MCF 10A (cell line): ENCODE data around the gene DUS2. TPM values are rescaled to one million over a fixed set of nuclear protein-coding genes. Genes with fewer than 3 reads are reported as not detected.
"Not testable (repeated sequence)": the region's sequence is repeated elsewhere in the genome, so short reads cannot be mapped to it uniquely, and the experiment has no call there.

Source experiments
- BruUV-seq: library from RNA; stranded (reverse); fragments of 400-500 nt; replicated peaks from 2 replicates; lab custom pipeline; 2021; lab: Mats Ljungman, UMichigan
- CTCF ChIA-PET: fragments of 300-600 bp; sonication (Branson Sonifier 250); formaldehyde crosslinking; extraction: SDS; loops from one replicate; lab custom pipeline; 2021; ENCODE audit warnings: antibody characterized with exemption, inconsistent platforms; lab: Yijun Ruan, JAX
- POLR2A ChIA-PET: fragments of 300-600, 350-650 bp; sonication (Branson Sonifier 250); formaldehyde crosslinking; extraction: SDS; loops from one replicate; lab custom pipeline; 2020; ENCODE audit warnings: antibody characterized with exemption, inconsistent platforms; lab: Yijun Ruan, JAX
- DNase-seq: peaks from one replicate; pipeline ENCODE4 v3.0.0-alpha.2; 2018; ENCODE audit not compliant: unreplicated experiment
- H3K27ac Mint-ChIP-seq: one replicate; pipeline ENCODE4 v1.8.0; 2022; ENCODE audit warnings: mild to moderate bottlenecking, low read depth, mixed read lengths; ENCODE audit not compliant: unreplicated experiment
- H3K27me3 Mint-ChIP-seq: one replicate; pipeline ENCODE4 v1.8.0; 2022; ENCODE audit warnings: mixed read lengths; ENCODE audit not compliant: insufficient read depth, unreplicated experiment
- H3K36me3 Mint-ChIP-seq: one replicate; pipeline ENCODE4 v1.8.0; 2022; ENCODE audit warnings: mild to moderate bottlenecking, moderate library complexity, mixed read lengths; ENCODE audit not compliant: insufficient read depth, unreplicated experiment
- H3K4me1 Mint-ChIP-seq: one replicate; pipeline ENCODE4 v1.8.0; 2022; ENCODE audit warnings: mixed read lengths; ENCODE audit not compliant: insufficient read depth, unreplicated experiment
- H3K4me3 Mint-ChIP-seq: one replicate; pipeline ENCODE4 v1.8.0; 2022; ENCODE audit warnings: mild to moderate bottlenecking, moderate library complexity, mixed read lengths; ENCODE audit not compliant: unreplicated experiment
- H3K9me3 Mint-ChIP-seq: one replicate; pipeline ENCODE4 v1.8.0; 2022; ENCODE audit warnings: mixed read lengths; ENCODE audit not compliant: unreplicated experiment
- intact Hi-C: fragments of 100-400 bp; cut with micrococcal nuclease; formaldehyde crosslinking; loops from 2 replicates; pipeline ENCODE4 v1.14.1; 2022
- total RNA-seq: library from RNA; stranded (reverse); gene quantifications from 2 replicates; pipeline ENCODE4 v1.2.3, GENCODE V29; 2022
- TF ChIP-seq, protein P1 (sequence below): fragments of 200-600 bp; IDR thresholded peaks from one replicate; pipeline ENCODE4 v1.8.0; 2022; ENCODE audit warnings: antibody characterized with exemption, mild to moderate bottlenecking; ENCODE audit not compliant: unreplicated experiment

The DUS2 gene
- total RNA-seq, 1 experiment from 2014 or later: 24.2 TPM

DNA sequence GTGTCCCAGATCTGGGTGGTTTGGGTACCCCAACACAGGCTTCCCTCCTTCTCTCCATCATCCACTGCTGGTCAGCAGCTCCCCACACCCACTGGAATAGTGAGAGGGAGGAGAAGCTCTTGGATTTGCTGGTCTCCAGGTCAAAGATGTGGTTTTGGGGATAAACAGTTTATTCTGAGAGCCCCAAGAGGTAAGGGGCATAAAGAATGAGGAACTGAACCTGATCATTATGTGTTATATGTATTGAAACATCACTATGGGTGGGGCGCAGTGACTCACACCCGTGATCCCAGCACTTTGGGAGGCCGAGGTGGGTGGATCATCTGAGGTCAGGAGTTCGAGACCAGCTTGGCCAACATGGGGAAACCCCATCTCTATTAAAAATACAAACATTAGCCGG is 27.7 kb upstream of the DUS2 start:
- BruUV-seq: no TSS peak
- intact Hi-C loops: no loop called here
- no peak for DNase-seq
- ChIA-PET POLR2A (no interaction called here), CTCF (interaction anchor here (0.6 to 1.2 kb wide), 2 partner anchors 13 to 290 kb away, joined by 3 read pairs; no protein-coding TSS in a partner anchor)
- H3K27ac Mint-ChIP-seq: no peak overlapping the region
- H3K27me3 Mint-ChIP-seq: no peaks in the 10 kb centered on the region
- H3K9me3 Mint-ChIP-seq: no peaks in the 10 kb centered on the region
- TF ChIP-seq, protein P1, sequence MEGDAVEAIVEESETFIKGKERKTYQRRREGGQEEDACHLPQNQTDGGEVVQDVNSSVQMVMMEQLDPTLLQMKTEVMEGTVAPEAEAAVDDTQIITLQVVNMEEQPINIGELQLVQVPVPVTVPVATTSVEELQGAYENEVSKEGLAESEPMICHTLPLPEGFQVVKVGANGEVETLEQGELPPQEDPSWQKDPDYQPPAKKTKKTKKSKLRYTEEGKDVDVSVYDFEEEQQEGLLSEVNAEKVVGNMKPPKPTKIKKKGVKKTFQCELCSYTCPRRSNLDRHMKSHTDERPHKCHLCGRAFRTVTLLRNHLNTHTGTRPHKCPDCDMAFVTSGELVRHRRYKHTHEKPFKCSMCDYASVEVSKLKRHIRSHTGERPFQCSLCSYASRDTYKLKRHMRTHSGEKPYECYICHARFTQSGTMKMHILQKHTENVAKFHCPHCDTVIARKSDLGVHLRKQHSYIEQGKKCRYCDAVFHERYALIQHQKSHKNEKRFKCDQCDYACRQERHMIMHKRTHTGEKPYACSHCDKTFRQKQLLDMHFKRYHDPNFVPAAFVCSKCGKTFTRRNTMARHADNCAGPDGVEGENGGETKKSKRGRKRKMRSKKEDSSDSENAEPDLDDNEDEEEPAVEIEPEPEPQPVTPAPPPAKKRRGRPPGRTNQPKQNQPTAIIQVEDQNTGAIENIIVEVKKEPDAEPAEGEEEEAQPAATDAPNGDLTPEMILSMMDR: no peak
- no peak overlapping the region for H3K4me3 Mint-ChIP-seq
- H3K4me1 Mint-ChIP-seq: peaks cover 3% of the 10 kb centered on the region
- H3K36me3 Mint-ChIP-seq: no peaks in the 10 kb centered on the region

DNA sequence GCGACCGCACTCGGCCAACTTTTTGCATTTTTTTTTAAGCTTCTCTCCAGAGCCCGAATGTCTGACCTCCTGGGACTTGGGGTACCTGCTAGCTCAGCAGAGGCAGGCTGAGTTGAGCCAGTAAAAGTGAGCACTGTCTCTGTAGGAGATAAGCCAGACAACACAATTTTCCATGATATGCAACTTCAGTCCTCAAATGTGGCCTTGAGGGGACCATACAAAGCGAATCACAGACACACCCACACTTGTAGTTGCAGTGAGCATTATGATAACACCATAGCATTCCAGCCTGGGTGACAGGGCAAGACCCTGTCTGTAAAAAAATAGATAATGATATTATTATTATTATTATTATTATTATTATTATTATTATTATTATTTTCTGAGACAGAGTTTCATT is 26.4 kb upstream of the DUS2 start:
- Mint-ChIP-seq H3K27ac (no peak overlapping the region), H3K36me3 (no peaks in the 10 kb centered on the region), H3K27me3 (no peaks in the 10 kb centered on the region), H3K9me3 (no peaks in the 10 kb centered on the region), H3K4me3 (no peak overlapping the region), H3K4me1 (peaks cover 5% of the 10 kb centered on the region)
- ChIA-PET POLR2A (no interaction called here), CTCF (no interaction called here)
- no TSS peak for BruUV-seq
- TF ChIP-seq, protein P1: no peak
- no peak for DNase-seq
- intact Hi-C loops: no loop called here

DNA sequence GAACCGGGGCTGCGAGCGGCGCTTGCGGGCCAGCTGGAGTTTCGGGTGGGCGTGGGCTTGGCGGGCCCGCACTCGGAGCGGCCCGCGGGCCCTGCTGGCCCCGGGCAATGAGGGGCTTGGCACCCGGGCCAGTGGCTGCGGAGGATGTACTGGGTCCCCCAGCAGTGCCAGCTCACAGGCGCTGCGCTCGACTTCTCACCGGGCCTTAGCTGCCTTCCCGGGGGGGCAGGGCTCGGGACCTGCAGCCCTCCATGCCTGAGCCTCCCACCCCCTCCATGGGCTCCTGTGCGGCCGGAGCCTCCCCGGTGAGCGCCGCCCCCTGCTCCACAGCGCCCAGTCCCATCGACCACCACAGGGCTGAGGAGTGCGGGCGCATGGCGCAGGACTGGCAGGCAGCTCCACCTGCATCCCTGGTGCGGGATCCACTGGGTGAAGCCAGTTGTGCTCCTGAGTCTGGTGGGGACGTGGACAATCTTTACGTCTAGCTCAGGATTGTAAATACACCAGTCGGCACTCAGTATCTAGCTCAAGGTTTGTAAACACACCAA is 24.8 kb upstream of the DUS2 start:
- POLR2A ChIA-PET: interaction anchor here (0.8 to 0.9 kb wide), 2 partner anchors 10 to 23 kb away, joined by 3 to 6 read pairs; no protein-coding TSS in a partner anchor
- not testable (repeated sequence) for DNase-seq

DNA sequence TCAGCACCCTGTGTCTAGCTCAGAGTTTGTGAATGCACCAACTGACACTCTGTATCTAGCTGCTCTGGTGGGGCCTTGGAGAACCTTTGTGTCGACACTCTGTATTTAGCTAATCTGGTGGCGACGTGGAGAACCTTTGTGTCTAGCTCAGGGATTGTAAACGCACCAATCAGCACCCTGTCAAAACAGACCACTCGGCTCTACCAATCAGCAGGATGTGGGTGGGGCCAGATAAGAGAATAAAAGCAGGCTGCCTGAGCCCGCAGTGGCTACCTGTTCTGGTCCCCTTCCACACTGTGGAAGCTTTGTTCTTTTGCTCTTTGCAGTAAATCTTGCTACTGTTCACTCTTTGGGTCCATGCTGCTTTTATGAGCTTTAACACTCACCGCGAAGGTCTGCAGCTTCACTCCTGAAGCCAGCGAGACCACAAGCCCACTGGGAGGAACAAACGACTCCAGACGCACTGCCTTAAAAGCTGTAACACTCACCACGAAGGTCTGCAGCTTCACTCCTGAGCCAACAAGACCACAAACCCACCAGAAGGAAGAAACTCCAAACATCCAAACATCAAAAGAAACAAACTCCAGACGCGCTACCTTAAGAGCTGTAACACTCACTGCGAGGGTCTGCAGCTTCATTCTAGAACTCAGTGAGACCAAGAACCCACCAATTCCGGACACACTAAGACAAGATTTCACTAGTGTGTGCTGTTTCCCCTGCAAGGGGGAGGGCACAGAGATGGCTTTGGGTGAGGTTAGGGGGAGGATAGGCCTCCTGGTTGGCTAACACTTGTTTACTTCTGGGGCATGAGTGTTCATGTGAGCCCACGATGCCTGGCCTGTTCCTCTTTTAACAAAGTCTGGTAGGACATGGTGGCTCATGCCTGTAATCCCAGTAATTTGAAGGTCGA is 24.1 kb upstream of the DUS2 start, which contains the start of gene DPEP2:
Gene DPEP2 (minus strand): TSS at position 706 of the 910 bp plus-strand sequence. CDS start 6,272 bp downstream, outside the sequence.
- CTCF ChIA-PET: interaction anchor here (0.6 to 1.3 kb wide), 4 partner anchors 13 to 259 kb away, joined by 3 to 4 read pairs (median 3); no protein-coding TSS in a partner anchor
- H3K9me3 Mint-ChIP-seq: not testable (repeated sequence)

More for the DNA sequence above, 24.8 kb upstream of the DUS2 start:
- H3K4me1 Mint-ChIP-seq, H3K4me3 Mint-ChIP-seq, intact Hi-C loops, BruUV-seq, H3K9me3 Mint-ChIP-seq, H3K27me3 Mint-ChIP-seq, H3K36me3 Mint-ChIP-seq, H3K27ac Mint-ChIP-seq: not testable (repeated sequence)
- CTCF ChIA-PET: interaction anchor here (1.3 kb wide), 1 partner anchor 66 kb away, joined by 4 read pairs; no protein-coding TSS in a partner anchor

More for the DNA sequence above, 24.1 kb upstream of the DUS2 start, which contains the start of gene DPEP2:
- BruUV-seq, intact Hi-C loops, H3K4me3 Mint-ChIP-seq, H3K36me3 Mint-ChIP-seq, DNase-seq, H3K27ac Mint-ChIP-seq, H3K4me1 Mint-ChIP-seq, H3K27me3 Mint-ChIP-seq: not testable (repeated sequence)
- POLR2A ChIA-PET: interaction anchor here (0.8 kb wide), 1 partner anchor 9 kb away, joined by 6 read pairs; no protein-coding TSS in a partner anchor
